Measurements from ENCODE around the gene SWSAP1. TPM values are rescaled to one million over a fixed set of nuclear protein-coding genes. Genes with fewer than 3 reads are reported as not detected.

The SWSAP1 gene
- total RNA-seq, 1 experiment from 2014 or later: 4.8 TPM

Other genes with a start within 250 kb of the SWSAP1 start
- 50.9 and 59.2 TPM in 2 replicates for gene SPC24, start 218.9 kb upstream of the SWSAP1 start, total RNA-seq (2021)
- gene KANK2, start 177.1 kb upstream of the SWSAP1 start, total RNA-seq (2021): 32.9 and 39.4 TPM in 2 replicates
- not detected in 2 replicates for gene ANGPTL8, start 135.0 kb upstream of the SWSAP1 start, total RNA-seq (2021)
- 32.5 and 68.9 TPM in 2 replicates for gene DOCK6, start 112.1 kb upstream of the SWSAP1 start, total RNA-seq (2021)
- not detected in 2 replicates for gene TSPAN16, start 78.5 kb upstream of the SWSAP1 start, total RNA-seq (2021)
- 35.0 and 36.5 TPM in 2 replicates for gene RAB3D, start 35.0 kb upstream of the SWSAP1 start, total RNA-seq (2021)
- gene TMEM205, start 28.4 kb upstream of the SWSAP1 start, total RNA-seq (2021): 80.3 and 90.6 TPM in 2 replicates
- gene CCDC159, start 28.1 kb upstream of the SWSAP1 start, total RNA-seq (2021): 9.4 and 13.7 TPM in 2 replicates
- 25.2 and 30.4 TPM in 2 replicates for gene PLPPR2, start 19.2 kb upstream of the SWSAP1 start, total RNA-seq (2021)
- gene EPOR, start 9.6 kb downstream of the SWSAP1 start, total RNA-seq (2021): 7.3 and 10.0 TPM in 2 replicates
- gene RGL3, start 44.6 kb downstream of the SWSAP1 start, total RNA-seq (2021): 100 and 125 TPM in 2 replicates
- gene ODAD3, start 60.5 kb downstream of the SWSAP1 start, total RNA-seq (2021): 0.15 and 0.39 TPM in 2 replicates
- gene PRKCSH, start 61.0 kb downstream of the SWSAP1 start, total RNA-seq (2021): 410 and 412 TPM in 2 replicates
- gene ELAVL3, start 106.4 kb downstream of the SWSAP1 start, total RNA-seq (2021): not detected in 2 replicates
- 13.4 and 13.8 TPM in 2 replicates for gene ZNF653, start 131.2 kb downstream of the SWSAP1 start, total RNA-seq (2021)
- gene ECSIT, start 154.5 kb downstream of the SWSAP1 start, total RNA-seq (2021): 42.4 and 43.0 TPM in 2 replicates
- gene CNN1, start 164.2 kb downstream of the SWSAP1 start, total RNA-seq (2021): 0.44 TPM in 1 of 2 replicates, not detected in the other
- 65.5 and 68.7 TPM in 2 replicates for gene ELOF1, start 184.6 kb downstream of the SWSAP1 start, total RNA-seq (2021)
- gene ACP5, start 203.0 kb downstream of the SWSAP1 start, total RNA-seq (2021): 3.5 and 6.6 TPM in 2 replicates
- gene ZNF627, start 222.8 kb downstream of the SWSAP1 start, total RNA-seq (2021): 11.4 and 12.6 TPM in 2 replicates